ENCODE results near the gene RERE.

RERE gene

DNA sequence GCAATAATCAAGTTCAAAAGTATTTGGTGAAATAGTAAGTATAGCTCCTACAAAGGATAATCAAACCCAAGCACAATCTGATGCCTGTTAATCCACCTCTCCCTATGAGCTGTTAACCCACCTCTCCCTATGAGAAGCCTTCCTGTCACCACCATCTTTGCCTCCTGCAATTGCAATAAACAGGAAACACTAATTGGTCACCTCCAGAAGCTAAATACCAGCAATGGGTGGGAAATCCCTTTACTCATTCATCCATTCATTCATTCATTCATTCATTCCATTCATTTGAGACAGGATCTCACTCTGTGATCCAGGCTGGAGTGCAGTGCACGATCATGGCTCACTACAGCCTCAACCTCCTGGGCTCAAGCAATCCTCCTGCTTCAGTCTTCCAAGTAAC is 132.8 kb downstream of the RERE start:
- DNase-seq, result no peak

DNA sequence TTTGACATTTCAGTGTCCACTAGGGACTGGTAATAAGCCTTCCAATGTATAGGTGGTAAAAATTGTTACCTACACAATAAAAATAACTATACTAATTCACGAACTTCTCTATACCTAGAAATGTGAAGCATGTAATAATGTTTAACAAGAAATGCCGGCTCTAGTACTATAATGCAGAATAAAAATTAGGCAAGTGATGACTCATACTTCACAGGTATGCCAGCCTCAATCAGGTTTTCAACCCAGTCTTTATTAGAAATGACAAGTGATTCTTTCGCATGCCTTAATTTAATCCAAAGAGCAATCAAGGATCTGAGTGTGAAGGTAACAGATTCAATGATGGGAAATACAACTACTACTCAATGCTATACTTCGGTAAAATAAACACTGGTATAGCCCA is 134.9 kb downstream of the RERE start:
- no peak for DNase-seq

DNA sequence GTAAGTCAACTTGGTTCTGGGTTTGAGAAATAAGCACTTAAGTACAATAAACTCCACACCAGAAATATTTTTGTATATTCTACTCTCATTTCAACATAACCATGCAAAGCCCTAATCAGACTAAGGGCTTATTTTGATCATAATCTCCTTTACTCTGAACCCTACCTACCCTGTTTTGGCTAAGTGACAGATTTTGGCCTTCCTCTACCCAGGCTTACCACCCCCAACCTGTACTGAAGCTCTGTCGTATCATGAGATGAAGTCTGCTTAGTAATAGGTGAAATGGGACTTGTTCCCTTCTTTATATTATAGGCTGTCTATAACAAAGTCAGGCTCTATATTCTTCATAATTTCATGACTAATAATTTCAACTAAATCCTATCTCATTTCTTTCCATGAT is 135.5 kb downstream of the RERE start:
- DNase-seq, result no peak

DNA sequence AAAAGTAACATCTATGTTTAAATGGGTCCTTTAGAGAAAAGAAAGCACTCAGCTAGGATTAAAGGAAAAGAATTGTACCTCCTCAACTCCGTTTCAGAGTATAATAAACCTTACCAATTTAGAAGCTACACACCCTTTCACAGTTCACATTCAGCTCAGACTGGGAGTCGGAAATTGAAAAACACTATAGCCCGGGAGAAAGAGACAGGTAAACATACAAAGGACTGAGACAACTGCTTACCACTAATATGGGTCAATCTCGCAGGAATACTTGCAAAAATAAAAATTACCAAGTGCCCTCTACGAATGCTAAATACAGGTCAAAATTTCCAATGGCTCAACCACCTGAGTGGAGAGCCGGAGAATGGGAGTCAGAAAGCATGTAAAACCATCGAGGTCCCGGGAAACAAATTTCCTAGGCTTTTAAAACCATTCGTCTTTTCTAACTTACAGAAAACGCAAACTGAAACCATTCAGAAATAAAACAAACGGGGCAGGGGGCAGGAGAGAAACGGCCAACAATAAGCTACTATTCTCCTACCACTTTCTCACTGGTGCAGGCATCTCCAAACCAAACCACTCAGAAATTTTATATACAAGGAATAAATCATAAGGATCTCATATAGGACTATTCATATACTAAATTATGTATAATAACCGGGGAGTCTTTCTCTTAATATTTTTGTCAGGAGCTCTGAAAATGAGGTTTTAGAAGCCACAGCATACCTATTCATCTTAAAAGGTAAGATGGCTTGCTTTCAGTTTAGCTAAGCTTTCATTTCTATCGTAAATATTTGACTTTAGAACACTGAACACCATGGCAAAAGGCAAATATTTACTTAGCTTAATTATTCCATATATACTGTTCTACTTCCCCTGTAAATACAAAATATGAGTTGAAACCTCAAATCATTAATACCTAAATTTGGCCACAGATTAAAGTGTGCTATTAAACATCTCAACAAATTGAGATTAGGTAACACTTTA is 136.5 kb downstream of the RERE start:
- DNase-seq, result no peak

DNA sequence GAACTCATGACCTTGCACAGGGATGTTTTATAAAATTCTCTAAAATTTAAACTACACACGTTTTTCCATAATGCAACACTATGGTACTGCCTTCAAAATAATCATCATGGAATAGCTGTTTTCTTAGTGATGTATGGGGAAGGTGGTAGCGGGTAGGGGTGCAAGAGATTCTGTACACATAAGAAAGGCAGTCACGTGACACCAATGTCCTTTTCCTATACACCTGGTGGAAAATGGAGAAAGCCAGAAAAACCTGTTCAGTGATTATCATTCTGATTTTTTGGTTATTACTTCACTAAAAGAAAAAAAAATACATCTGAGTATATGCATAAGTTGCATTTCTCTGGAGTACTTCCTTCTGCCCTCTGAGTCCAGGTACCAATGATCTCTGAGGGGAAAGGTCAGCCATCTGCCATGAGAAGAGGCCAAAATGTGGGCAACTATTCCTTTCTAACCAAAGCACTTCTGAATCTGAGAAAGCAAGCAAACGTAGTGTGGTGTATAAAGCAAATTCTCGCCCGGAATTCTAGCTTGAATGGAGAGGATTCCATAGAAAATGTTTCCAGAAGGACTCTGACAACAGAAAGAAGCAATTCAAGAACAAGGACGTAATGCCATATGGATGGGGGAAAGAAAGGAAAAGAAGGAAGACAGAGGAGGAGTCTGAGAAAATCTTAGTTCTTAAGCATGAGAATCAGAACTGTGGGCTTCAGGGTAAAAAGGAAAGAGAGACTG is 137.3 kb downstream of the RERE start:
- no peak for DNase-seq

DNA sequence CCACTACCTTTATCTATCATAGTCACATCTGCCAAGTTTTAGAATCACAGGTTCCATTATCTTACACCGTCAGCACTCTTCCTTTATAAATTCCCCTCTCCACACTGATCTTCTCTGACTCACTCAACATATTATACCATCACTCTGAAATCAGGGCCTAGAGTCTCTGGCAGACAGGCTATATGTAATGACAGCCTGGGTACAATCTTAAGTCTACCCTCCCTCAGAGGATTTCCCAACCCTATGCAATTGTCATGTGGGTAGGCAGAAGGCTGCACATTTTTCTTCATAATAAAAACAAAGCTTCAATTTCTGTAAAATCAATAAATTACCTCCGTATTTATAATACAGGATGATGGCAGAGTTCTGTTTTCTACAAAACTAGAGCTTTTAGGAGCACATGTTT is 138.0 kb downstream of the RERE start:
- no peak for DNase-seq

DNA sequence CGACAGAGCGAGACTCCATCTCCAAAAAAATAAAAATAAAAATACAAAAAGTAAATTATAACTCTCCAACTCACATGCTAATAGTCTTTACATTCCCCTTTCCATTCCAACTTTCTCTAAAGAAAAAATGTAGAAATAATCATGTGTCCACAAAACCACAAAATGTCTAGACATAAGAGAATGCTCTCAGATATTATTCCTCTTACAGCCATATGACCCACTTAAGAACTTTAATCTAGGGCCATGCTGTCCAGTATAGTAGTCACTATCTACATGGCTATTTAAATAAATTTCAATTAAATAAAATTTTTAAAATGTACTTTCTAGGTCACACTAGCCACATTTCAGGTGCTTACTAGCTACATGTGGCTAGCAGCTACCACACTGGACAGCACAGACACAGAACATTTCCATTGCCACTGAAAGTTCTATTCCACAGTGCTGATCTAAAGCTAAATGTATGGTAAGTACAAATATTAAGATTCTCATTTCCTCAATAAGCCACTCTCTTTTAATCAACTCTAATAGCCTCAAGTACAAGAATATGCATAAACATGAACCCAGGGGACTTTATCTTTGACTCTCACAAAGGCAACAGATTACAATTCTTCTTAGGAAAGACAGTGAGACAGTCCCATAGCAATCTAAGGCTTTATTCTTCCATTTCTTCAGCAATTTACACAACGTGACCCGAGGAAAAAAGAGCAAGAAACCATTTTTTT is 138.6 kb downstream of the RERE start:
- no peak for DNase-seq

DNA sequence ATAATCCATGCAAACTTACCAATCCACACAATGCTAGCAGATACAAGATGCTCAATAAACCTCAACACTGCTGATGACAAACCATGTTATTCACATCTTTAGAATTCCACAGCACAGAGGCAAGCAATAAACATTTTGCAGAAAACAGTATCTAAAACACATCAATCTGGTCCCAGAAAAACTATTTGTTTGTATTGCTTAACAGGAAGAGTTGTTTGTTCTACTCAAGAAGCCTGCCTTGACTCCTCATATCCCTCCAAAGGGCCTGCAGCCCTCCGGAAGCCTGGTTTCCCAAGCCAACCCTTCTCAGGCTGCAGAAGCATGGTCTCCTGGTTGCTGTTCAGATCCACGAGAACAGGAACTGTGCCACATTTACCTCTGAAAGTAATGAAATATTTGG is 139.7 kb downstream of the RERE start:
- no peak for DNase-seq

DNA sequence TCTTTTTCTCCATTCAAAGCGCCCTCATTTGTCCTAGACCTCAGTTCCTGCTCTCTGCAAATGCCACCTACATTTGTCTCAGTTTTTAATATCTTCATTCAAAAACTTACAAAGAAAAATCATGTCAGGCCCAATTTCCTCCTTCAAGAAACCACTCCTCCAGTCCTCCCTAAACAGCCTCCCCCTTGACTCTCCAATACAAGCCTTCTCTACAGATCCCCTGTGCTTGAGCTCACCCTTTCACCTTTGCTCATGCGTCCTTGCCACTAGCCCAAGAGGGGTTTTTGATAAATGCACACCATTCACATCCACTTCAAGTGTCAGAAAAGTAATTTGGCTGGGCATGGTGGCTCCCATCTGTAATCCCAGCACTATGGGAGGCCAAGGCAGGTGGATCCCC is 140.6 kb downstream of the RERE start:
- no peak for DNase-seq

DNA sequence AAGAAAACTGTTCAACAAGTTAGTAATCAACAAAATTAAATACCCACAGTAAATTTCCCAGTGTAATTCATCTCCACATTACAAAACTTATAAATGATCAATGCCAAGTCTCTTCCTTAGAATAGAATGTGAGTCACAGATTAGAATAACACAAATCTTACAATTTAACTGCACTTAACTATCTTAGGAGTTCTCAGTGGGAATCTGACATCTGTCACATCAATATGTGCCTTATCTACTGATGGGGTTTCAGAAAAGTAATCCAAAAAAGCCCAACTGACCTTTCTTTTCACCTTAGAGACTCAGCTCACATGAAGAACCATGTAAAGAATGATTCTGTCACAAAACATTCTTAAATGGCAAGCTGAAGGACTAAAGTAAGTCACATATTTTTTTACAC is 141.4 kb downstream of the RERE start:
- no peak for DNase-seq

DNA sequence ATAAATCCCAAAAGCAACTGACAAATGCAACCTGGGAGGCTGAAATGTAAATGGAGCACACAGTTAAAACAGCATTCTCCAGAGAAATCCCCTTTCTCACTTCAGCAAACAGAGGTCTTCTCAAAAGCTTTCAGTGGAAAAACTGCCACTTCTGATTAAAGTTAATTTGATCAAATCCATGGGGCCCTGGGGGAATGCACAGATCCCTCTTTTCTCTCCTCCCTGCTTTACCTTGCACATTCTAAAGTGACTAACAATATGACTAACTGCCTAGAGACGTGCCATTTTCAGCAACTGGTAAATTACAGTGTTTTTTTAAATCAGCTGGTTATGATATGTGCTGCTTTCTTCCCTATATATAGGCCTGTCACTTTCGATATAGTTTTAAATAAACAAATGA is 142.5 kb downstream of the RERE start:
- DNase-seq, result no peak

DNA sequence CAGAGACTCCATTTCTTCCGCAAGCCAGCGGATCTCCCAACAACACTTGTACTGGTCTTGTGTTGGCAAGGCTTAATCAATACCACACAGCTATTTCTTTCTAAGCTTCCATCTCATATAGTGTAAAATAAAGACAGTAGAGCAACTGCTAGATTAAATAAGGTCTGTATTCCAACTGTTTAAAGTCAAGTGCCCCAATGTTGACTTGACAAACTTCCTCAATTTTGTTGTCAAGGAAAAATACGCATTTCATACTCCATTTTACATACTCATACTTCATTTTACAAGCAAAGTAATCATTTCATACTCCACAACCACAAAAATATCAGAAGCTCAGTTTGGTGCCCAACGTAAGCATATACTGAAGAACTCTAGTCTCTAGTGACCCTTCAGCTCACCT is 143.0 kb downstream of the RERE start:
- DNase-seq, result no peak

DNA sequence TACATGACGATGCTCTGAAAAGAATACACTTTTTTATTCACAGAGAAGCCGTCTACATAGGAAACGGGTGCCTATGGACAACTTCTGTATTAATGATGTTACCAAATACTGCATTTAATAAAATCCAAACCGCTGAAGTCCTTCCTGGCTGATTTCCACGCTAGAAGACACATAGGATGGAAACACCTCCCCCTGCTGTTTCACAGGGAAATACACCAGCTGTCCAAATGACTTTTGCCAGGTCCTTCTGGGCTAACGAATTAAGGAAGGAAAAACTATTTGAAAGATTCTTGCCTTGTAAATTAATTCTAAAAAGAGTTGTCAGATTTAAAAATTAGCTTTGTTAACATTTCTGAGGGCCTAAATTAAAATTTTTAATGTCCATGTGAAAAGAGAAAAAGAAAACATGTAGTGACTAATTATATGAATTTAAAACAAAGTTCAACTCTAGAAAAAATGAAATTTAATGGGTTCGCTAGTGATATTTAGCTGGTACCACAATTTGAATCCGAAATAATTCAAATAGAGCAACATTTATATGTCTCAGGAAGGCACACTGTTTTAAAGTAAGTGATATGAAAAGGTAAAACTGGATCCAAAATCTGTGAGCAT is 146.0 kb downstream of the RERE start:
- no peak for DNase-seq

DNA sequence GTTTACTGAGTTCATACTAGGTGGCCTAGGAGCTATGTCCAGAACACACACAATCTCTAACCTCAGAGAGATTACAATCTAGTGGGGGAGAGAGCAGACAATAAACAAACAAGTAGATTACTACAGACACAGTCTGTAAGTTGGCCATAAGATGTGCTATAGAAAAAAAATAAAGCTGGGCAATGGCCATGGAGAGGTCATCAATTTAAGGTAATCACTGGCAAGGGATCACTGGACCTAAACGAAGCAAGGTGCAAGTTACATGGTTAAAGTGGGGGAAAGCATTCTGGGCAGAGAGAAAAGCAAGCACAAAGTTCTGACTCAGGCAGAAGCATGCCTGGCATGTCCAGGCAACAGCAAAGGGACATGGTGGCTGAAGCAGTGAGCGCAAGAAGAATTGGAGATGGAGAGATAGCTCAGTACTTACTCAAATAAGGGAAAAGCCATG is 147.0 kb downstream of the RERE start:
- DNase-seq, result no peak

DNA sequence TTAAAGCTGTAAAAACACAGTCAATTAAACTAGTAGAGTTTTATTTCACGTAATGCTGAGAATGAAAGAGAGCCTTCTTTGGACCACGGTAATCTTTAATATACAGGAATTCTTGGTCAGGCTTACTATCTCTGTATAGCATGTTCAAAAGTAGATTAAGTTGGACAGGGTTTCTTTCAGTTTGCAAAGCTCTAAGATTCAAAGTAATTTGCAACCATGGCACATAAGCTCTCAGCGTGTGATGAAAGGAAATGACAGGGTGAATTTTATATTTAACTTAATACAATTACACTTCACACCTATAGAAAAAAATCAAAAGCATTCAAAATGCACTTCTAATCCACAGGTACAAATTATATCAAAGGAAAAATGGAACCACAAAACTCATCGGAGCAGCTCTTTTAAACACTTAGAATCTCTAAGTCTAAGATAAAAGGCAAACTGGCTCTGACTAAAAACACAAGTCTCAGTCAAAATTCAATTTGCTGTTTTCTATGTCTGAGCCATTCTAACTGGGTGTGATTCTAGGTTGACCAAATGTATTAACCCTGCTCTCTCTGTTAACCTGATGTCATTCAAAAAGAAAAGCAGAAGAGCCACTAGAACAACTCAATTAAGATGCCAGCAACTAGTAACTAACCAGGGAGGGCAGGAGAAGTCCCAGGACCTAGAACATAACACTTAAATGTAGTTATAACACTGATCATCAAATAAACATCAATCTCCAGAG is 147.7 kb downstream of the RERE start:
- DNase-seq, result no peak

DNA sequence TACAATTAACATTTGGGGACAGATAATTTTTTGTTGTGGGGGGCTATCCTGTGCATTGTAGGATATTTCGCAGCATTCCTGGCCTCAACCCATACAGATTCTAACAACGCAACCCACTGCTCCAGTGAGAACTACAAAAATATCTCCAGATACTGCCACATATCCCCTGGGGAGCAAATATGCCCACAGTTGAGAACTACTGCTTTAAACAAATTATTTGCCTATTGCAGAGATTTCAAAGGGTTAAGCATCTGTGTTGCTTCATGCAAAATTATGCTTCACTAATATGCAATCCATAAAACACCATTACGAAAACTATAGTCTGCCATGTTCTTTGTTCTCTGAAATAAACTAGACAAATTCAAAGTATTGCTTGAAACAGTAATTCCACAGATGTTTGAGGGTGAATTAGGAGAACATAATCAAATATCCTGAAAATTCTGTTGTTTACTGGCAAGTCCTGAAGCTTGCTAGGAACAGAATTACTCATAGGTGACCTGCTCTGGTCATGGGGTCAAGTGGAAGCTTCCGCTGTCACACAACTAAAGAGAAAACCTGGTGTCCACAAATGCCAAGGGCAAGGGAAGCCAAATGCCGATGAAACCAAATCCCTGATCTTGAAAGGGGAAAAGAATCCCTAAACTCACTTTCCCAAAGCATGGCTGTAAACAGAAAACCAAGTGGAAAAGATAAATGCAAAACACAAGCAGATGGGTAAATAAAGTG is 149.4 kb downstream of the RERE start:
- no peak for DNase-seq

DNA sequence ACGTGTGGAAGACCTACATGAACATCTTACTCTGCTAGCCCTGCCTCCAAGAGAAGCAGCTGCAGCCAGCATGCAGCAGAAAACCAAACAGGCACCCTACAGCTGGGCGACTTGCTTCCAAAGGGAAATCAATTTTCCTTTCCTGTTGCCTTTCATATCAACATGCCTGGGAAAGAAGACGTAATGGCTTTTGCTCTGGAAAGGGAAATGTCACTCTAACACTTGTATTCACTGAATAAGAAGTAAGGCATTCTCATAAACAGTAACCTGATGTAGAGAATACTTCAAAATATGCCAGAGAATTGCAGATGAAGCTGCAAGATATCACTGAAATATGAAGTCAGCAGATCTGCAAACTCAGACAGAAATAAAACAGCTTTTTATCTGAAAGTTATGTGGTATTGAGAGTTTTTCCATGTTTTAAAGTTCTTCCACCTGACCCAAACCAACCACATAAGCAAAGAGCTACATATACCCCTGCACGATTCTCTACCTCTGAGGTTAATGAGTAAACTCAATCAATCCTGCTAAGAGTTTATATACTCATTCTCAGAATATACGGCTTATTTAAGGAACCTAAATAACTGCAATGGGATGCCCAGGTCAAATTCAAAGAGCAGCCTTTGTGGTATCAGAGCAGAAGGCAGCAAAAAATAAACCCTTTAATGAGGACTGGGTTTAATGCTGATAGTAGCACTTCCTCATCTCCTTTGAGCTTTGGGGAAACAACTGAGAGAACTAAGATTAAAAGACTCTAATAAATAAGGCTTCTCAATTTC is 150.9 kb downstream of the RERE start:
- DNase-seq, result no peak

DNA sequence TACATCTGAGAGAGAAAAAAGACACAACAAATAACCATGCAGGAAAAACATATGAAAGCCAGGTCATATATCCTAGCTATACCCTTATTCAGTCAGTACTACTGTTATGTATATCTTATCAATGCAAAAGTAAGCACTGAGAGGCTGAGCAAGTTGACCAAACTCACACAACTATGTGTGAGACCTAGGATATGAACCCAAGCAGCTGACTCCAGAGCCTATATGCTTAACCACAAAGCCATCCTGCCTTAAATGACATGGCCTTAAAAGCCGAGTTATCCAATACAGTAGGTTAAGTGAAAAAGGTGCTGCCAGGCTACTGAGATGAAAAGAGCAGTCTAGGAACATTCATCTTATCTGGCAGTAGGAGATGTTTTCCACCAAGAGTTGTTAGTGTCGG is 151.6 kb downstream of the RERE start:
- DNase-seq, result no peak

DNA sequence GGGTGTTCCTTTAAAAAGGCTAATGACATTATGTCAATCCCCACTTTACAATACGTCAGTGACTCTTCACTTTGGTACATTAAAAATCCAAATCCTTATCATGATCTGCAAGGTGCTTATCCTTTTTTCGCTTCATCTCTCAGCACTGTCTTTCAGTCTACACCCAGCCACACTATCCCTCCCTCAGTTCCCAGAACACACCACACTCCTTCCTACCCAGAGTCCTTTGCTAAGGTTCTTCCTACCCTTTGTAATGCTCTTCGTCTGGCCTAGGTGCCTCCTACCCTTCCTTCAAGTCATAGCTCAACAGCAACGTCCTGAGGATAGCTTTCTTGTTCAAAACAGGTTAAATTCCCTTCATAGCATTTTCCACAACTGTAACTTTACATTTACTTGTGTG is 152.6 kb downstream of the RERE start:
- no peak for DNase-seq

DNA sequence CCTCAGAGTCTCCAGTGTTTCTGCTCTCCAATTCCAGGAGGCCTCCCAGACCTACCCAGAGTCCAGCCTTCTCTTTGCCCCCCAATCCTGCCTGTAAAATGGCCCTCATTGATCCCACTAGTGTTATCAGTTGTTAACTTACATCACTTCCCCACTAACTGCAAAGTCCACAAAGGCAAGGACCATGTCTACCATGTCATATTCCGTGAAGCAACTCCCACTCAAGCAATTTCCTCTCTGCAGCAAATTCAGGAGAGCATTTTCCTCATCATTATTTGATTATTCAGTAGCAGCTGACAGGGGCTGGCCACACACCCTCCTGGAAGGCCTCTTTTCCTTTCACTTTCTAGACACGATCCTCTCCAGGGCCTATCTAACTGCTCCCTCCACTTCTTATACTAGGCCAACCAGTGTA is 153.5 kb downstream of the RERE start:
- no peak for DNase-seq

Data from stimulated activated CD4-positive, alpha-beta T cell treated with anti-CD3 and anti-CD28 coated beads, Interleukin-2, amount 100 ng/mL, for 48 hours (primary cell).